ENCODE data around the gene DBF4B. TPM values are rescaled to one million over a fixed set of nuclear protein-coding genes. Genes with fewer than 3 reads are reported as not detected.

The DBF4B gene
- total and polyA plus RNA-seq, 11 donors = 1.4 to 5.3 (median 3.8) TPM

DNA sequence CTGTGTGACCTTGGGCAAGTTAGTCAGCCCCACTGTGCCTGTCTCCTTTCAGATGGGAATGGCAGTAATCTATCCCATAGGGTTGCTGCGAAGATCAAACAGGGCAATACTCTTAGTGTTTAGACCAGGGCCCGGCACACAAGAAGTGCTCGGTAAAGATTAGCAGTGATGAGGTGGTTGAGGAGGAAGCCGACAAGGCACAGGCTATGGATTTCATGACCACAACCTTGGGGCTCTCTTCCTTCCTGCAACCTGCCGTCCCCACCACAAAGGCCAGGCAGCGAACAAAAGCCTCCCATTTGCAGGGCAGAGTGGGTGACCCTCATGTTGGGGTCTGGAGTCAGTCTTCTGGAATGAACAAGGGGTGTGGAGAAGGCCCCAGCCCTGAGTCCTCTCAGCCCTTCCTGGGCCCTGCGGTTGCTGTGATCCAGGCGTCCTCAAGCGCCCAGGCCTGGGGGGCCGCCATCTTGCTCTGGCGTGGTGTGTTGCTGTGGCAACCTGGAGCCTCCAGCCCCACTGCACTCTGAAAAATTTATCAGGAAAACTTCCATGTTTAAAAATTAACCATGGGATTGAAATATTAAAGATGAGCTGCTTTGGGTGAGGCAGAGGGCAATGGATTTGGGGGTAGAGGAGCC lies 60.2 kb downstream of the DBF4B start:
- ATAC-seq = no peak
- H3K36me3 ChIP-seq = no peaks in the 10 kb centered on the region
- H3K4me1 ChIP-seq = peaks cover 0 to 3% (median 0%) of the 10 kb centered on the region in 12 donors
- 77 to 89% (median 87%) methylated on average over 11 of the region's 11 CpGs for WGBS, 4 donors
- intact Hi-C loops (cut with DNase I) = loop anchor here in 1 of 10 donors (10.0 kb wide), 1 partner anchor 64 kb away; the partner anchor contains the start of gene DBF4B
- H3K4me3 ChIP-seq = no peak overlapping the region
- H3K27ac ChIP-seq = no peak overlapping the region
- no peaks in the 10 kb centered on the region for H3K27me3 ChIP-seq
- no peak for TF ChIP-seq POLR2A (IDR thresholded peaks at IDR 0.05)
- TF ChIP-seq, protein P1, sequence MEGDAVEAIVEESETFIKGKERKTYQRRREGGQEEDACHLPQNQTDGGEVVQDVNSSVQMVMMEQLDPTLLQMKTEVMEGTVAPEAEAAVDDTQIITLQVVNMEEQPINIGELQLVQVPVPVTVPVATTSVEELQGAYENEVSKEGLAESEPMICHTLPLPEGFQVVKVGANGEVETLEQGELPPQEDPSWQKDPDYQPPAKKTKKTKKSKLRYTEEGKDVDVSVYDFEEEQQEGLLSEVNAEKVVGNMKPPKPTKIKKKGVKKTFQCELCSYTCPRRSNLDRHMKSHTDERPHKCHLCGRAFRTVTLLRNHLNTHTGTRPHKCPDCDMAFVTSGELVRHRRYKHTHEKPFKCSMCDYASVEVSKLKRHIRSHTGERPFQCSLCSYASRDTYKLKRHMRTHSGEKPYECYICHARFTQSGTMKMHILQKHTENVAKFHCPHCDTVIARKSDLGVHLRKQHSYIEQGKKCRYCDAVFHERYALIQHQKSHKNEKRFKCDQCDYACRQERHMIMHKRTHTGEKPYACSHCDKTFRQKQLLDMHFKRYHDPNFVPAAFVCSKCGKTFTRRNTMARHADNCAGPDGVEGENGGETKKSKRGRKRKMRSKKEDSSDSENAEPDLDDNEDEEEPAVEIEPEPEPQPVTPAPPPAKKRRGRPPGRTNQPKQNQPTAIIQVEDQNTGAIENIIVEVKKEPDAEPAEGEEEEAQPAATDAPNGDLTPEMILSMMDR (IDR thresholded peaks at IDR 0.05) = no peak
- no peak for DNase-seq
- H3K9me3 ChIP-seq = no peaks in the 10 kb centered on the region

DNA sequence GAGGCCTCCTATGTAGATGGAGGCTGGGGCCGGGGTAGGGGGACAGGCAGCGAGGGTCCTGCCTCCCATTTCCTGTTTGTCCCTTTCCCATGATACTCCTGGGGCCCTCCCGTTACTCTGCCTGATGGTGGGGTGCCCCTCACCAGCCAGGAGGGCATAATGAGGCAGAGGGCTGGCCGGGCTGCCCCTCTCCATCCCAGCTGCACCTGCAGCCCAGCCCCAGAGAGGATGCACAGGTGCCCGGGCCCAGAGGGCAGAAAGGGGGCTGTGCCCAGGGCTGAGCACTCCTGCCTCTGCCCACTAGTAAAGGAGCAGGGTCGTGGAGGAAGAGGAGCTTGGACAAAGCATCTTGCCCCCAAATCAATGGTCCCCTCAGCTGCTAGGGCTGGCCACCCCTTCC lies 60.8 kb downstream of the DBF4B start:
- peak in 1 of 5 donors; percentile 21 for DNase-seq
- intact Hi-C loops (cut with DNase I) = loop anchor here in 1 of 10 donors (10.0 kb wide), 1 partner anchor 64 kb away; the partner anchor contains the start of gene DBF4B
- TF ChIP-seq POLR2A (IDR thresholded peaks at IDR 0.05) = no peak
- TF ChIP-seq, protein P1 (IDR thresholded peaks at IDR 0.05) = no peak
- Histone ChIP-seq H3K4me3 (no peak overlapping the region), H3K4me1 (peaks cover 0 to 3% (median 0%) of the 10 kb centered on the region in 12 donors), H3K27ac (no peak overlapping the region), H3K9me3 (no peaks in the 10 kb centered on the region), H3K27me3 (no peaks in the 10 kb centered on the region), H3K36me3 (no peaks in the 10 kb centered on the region)
- no peak for ATAC-seq
- 68 to 75% (median 74%) methylated on average over 4 to 6 of the region's 6 CpGs for WGBS, 4 donors

DNA sequence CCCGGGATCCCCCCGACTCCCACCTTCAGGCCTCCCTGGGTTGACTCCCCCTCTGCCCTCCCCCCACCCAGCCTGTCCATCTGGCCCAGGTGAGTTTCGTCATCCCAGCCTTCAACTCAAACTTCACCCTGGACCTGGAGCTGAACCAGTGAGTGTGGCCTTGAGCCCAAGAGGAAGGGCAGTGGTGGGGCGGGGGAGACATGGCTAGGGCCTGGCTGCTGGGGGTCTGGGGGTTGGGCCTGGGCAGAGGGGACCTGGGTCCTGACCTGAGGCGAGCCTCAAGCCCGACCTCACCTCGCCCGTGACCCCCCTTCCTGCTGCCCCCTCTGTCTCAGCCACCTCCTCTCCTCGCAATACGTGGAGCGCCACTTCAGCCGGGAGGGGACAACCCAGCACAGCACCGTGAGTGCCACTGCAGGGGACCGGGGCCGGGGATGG lies 61.2 kb downstream of the DBF4B start:
- DNase-seq (peak in 1 of 5 donors; percentile 27), ATAC-seq (no peak)
- H3K9me3 ChIP-seq = no peaks in the 10 kb centered on the region
- TF ChIP-seq, protein P1 (IDR thresholded peaks at IDR 0.05) = no peak
- no peak for TF ChIP-seq POLR2A (IDR thresholded peaks at IDR 0.05)
- H3K27ac ChIP-seq = no peak overlapping the region
- H3K27me3 ChIP-seq = no peaks in the 10 kb centered on the region
- peaks cover 0 to 3% (median 0%) of the 10 kb centered on the region in 12 donors for H3K4me1 ChIP-seq
- H3K4me3 ChIP-seq = no peak overlapping the region
- 77 to 87% (median 79%) methylated on average over 8 to 15 of the region's 15 CpGs for WGBS, 4 donors
- intact Hi-C loops (cut with DNase I) = loop anchor here in 6 of 10 donors (5.0 to 10.0 kb wide), 6 partner anchors 65 to 365 kb away; partner anchors contain the start of genes ACBD4 (in 2 of the 6), PLCD3 (in 2 of the 6) and DBF4B (in 1 of the 6)
- H3K36me3 ChIP-seq = no peaks in the 10 kb centered on the region

DNA sequence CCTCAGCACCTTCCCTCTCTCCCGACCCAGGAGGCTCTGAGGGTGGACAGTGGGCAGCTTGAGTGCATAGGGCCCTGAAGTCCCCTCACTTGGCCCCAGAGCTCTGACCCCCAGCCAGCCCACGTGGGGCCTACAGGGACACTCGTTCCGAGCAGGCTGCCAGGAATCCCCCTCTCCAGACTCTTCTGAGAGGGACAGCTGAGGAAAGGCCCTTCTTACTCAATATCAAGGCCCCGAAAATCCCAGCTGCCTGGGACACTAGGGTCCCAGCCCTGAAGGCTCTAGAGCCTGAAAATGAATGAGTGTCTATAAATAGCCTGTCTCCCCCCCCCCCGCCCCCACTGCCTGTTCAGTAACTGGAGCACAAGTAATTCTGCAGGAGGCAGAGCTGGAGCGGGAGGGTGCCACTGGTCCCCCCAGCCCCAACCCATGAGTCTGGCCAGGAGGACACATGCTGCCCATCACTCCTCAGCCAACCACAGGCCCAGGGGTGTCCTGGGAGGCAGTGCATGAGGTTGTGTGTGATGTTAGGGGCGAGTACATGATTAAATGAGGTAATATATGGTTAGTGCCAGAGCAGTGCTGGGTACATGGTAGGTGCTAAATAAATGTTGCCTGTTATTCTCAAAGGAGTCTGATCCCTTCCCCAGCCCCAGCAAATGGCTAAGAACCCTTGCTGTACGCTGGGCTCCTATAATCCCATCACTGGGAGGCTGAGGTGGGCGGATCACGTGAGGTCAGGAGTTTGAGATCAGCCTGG lies 61.9 kb downstream of the DBF4B start:
- intact Hi-C loops (cut with DNase I) = loop anchor here in 6 of 10 donors (5.0 to 10.0 kb wide), 5 partner anchors 252 to 364 kb away; partner anchors contain the start of genes ACBD4 (in 2 of the 6) and PLCD3 (in 2 of the 6)
- H3K36me3 ChIP-seq = no peaks in the 10 kb centered on the region
- no peak overlapping the region for H3K27ac ChIP-seq
- H3K27me3 ChIP-seq = no peaks in the 10 kb centered on the region
- H3K4me3 ChIP-seq = no peak overlapping the region
- ATAC-seq (no peak), DNase-seq (no peak)
- H3K9me3 ChIP-seq = no peaks in the 10 kb centered on the region
- 60 to 73% (median 68%) methylated on average over 8 to 11 of the region's 11 CpGs for WGBS, 4 donors
- TF ChIP-seq, protein P1 (IDR thresholded peaks at IDR 0.05) = no peak
- TF ChIP-seq POLR2A (IDR thresholded peaks at IDR 0.05) = no peak
- peaks cover 0 to 9% (median 5%) of the 10 kb centered on the region in 12 donors for H3K4me1 ChIP-seq
